GM12891 (cell line): ENCODE results near the gene HAPLN2.

ENCODE experiments used
- POLR2A ChIP-seq: IDR thresholded peaks from 2 replicates; pipeline ENCODE4 v1.6.1; 2011; ENCODE audit warnings: low read depth, low read length, control low read depth
- POLR2AphosphoS5 ChIP-seq: IDR thresholded peaks from 2 replicates; pipeline ENCODE4 v1.6.1; 2011; ENCODE audit warnings: low read depth, low read length, control low read depth

GRCh38 chr1:156618853-156619581 is at the start of gene HAPLN2:
- TF ChIP-seq POLR2A = no peak
- no peak for TF ChIP-seq POLR2AphosphoS5
